GM23338 (cell line): ENCODE data around the gene WWOX. TPM values are rescaled to one million over a fixed set of nuclear protein-coding genes. Genes with fewer than 3 reads are reported as not detected.

Experiments used
- ATAC-seq: fragments of 200-7000 bp; cut with Tn5 transposase; 3 replicates; pipeline ENCODE4 v1.9.1; 2020
- DNase-seq: peaks from one replicate; pipeline ENCODE4 v3.0.0-alpha.2; 2015; ENCODE audit warnings: low spot score
- H2AFZ ChIP-seq: fragments of 200-600 bp; sonication (generic); 2 replicates; pipeline ENCODE4 v1.8.0; 2016; ENCODE audit warnings: antibody characterized with exemption, mild to moderate bottlenecking, moderate library complexity
- H3F3A ChIP-seq: fragments of 200-600 bp; sonication (generic); replicated peaks from 2 replicates; pipeline ENCODE4 v1.8.0; 2017; ENCODE audit warnings: antibody characterized with exemption, mixed run types, low read depth
- H3K27ac ChIP-seq: fragments of 200-600 bp; sonication (generic); 2 replicates; pipeline ENCODE4 v1.6.1; 2016; ENCODE audit warnings: low read depth
- H3K27me3 ChIP-seq: fragments of 200-600 bp; sonication (generic); 2 replicates; pipeline ENCODE4 v1.8.0; 2016; ENCODE audit warnings: mild to moderate bottlenecking, mixed run types, moderate library complexity; ENCODE audit not compliant: insufficient read depth
- H3K36me3 ChIP-seq: fragments of 200-600 bp; sonication (generic); 2 replicates; pipeline ENCODE4 v1.8.0; 2016; ENCODE audit warnings: mild to moderate bottlenecking; ENCODE audit not compliant: insufficient read depth
- H3K4me1 ChIP-seq: fragments of 200-600 bp; sonication (generic); 2 replicates; pipeline ENCODE4 v1.8.0; 2016; ENCODE audit warnings: mild to moderate bottlenecking, moderate library complexity; ENCODE audit not compliant: insufficient read depth
- H3K4me2 ChIP-seq: fragments of 200-600 bp; sonication (generic); 2 replicates; pipeline ENCODE4 v1.7.1; 2017; ENCODE audit warnings: mixed run types
- H3K4me3 ChIP-seq: fragments of 200-600 bp; sonication (generic); 2 replicates; pipeline ENCODE4 v1.6.1; 2016; ENCODE audit warnings: mixed run types
- H3K79me2 ChIP-seq: fragments of 200-600 bp; sonication (generic); replicated peaks from 2 replicates; pipeline ENCODE4 v1.8.0; 2017; ENCODE audit warnings: mild to moderate bottlenecking; ENCODE audit not compliant: insufficient read depth
- H3K9me2 ChIP-seq: fragments of 200-600 bp; sonication (generic); 2 replicates; pipeline ENCODE4 v1.8.0; 2017; ENCODE audit not compliant: insufficient read depth
- H4K20me1 ChIP-seq: fragments of 200-600 bp; sonication (generic); replicated peaks from 2 replicates; pipeline ENCODE4 v1.8.0; 2017; ENCODE audit warnings: mild to moderate bottlenecking; ENCODE audit not compliant: insufficient read depth
- H3K27ac Mint-ChIP-seq: 2 replicates; pipeline ENCODE4 v1.8.0; 2020; ENCODE audit warnings: inconsistent platforms, mild to moderate bottlenecking, moderate library complexity, mixed read lengths
- H3K27me3 Mint-ChIP-seq: 3 replicates; pipeline ENCODE4 v1.8.0; 2022; ENCODE audit warnings: low read depth, mild to moderate bottlenecking, moderate library complexity, mixed read lengths, inconsistent platforms; ENCODE audit not compliant: insufficient read depth, poor library complexity
- H3K36me3 Mint-ChIP-seq: 3 replicates; pipeline ENCODE4 v1.8.0; 2021; ENCODE audit warnings: low read depth, mild to moderate bottlenecking, inconsistent platforms, moderate library complexity, mixed read lengths
- H3K4me1 Mint-ChIP-seq: 3 replicates; pipeline ENCODE4 v1.8.0; 2020; ENCODE audit warnings: mild to moderate bottlenecking, inconsistent platforms, mixed read lengths
- H3K4me3 Mint-ChIP-seq: 3 replicates; pipeline ENCODE4 v1.8.0; 2021; ENCODE audit warnings: moderate library complexity, mild to moderate bottlenecking, inconsistent platforms, mixed read lengths
- H3K9me3 Mint-ChIP-seq: 3 replicates; pipeline ENCODE4 v1.8.0; 2020; ENCODE audit warnings: moderate library complexity, mild to moderate bottlenecking, inconsistent platforms, mixed read lengths
- CREB1 ChIP-seq: fragments of 250-450 bp; sonication (Bioruptor Pico); IDR thresholded peaks from 2 replicates; pipeline ENCODE4 v1.5.0; 2020; ENCODE audit warnings: low read depth, mild to moderate bottlenecking, moderate library complexity
- ETS1 ChIP-seq: IDR thresholded peaks from 2 replicates; pipeline ENCODE4 v1.6.1; 2016; ENCODE audit warnings: antibody characterized with exemption
- EZH2 ChIP-seq: fragments of 200-600 bp; sonication (generic); IDR thresholded peaks from one replicate; pipeline ENCODE4 v1.8.0; 2017; ENCODE audit warnings: antibody characterized with exemption, mild to moderate bottlenecking, low read depth; ENCODE audit not compliant: unreplicated experiment
- EZH2phosphoT487 ChIP-seq: fragments of 200-600 bp; sonication (generic); IDR thresholded peaks from one replicate; pipeline ENCODE4 v1.8.1; 2018; ENCODE audit warnings: antibody characterized with exemption; ENCODE audit not compliant: unreplicated experiment
- JUNB ChIP-seq: IDR thresholded peaks from one replicate; pipeline ENCODE4 v1.6.1; 2016; ENCODE audit warnings: antibody characterized with exemption; ENCODE audit not compliant: unreplicated experiment
- NANOG ChIP-seq: IDR thresholded peaks from 2 replicates; pipeline ENCODE4 v1.6.1; 2016; ENCODE audit warnings: antibody characterized with exemption, borderline replicate concordance
- POLR2AphosphoS5 ChIP-seq: IDR thresholded peaks from 2 replicates; pipeline ENCODE4 v1.6.1; 2016; ENCODE audit warnings: antibody characterized with exemption, low read depth
- STAT1 ChIP-seq: IDR thresholded peaks from one replicate; pipeline ENCODE4 v1.6.1; 2016; ENCODE audit warnings: antibody characterized with exemption; ENCODE audit not compliant: unreplicated experiment
- ZNF114 ChIP-seq: fragments of 250-450 bp; sonication (Bioruptor Pico); IDR thresholded peaks from 2 replicates; pipeline ENCODE4 v1.5.0; 2020; ENCODE audit warnings: mild to moderate bottlenecking, moderate library complexity
- ZNF331 ChIP-seq: fragments of 250-450 bp; sonication (Bioruptor Pico); IDR thresholded peaks from 2 replicates; pipeline ENCODE4 v1.5.0; 2020; ENCODE audit warnings: low read depth, mild to moderate bottlenecking, moderate library complexity
- ZNF462 ChIP-seq: fragments of 250-450 bp; sonication (Bioruptor Pico); IDR thresholded peaks from 2 replicates; pipeline ENCODE4 v1.5.0; 2020; ENCODE audit warnings: mild to moderate bottlenecking, moderate library complexity
- polyA plus RNA-seq: library from polyadenylated mRNA; unstranded; fragments of >200 nt; fragmentation: Nextera tagmentation; extraction: Ambion mirVana; gene quantifications from 2 replicates; pipeline ENCODE4 v1.2.1, GENCODE V29; 2016
- total RNA-seq: library from RNA; depleted of rRNA; stranded (reverse); fragments of >200 nt; shearing (Covaris generic); gene quantifications from 2 replicates; pipeline ENCODE4 v1.2.3, GENCODE V29; 2014

WWOX gene
- total and polyA plus RNA-seq, 2 experiments from 2014 or later, result 10.0 to 19.3 TPM

GRCh38 chr16:78877114-78877655 lies 777.7 kb downstream of the WWOX start:
- no peaks in the 10 kb centered on the region for H3K27me3 Mint-ChIP-seq
- Histone ChIP-seq H2AFZ (0 out of 2 replicates have a peak overlapping the region, but pooled peaks have one; percentile 6), H3F3A (no peaks in the 10 kb centered on the region), H3K9me2 (peaks cover 7% of the 10 kb centered on the region; the same call in 1 of the 2 replicates), H4K20me1 (no peaks in the 10 kb centered on the region), H3K36me3 (no peaks in the 10 kb centered on the region), H3K27me3 (no peaks in the 10 kb centered on the region), H3K4me1 (peaks cover 22% of the 10 kb centered on the region), H3K4me2 (peak overlapping the region; percentile 45; the same call in 1 of the 2 replicates), H3K27ac (no peak overlapping the region), H3K79me2 (no peaks in the 10 kb centered on the region), H3K4me3 (no peak overlapping the region)
- no peak overlapping the region for H3K27ac Mint-ChIP-seq
- ATAC-seq (peak; percentile 75), DNase-seq (no peak)
- H3K36me3 Mint-ChIP-seq, result no peaks in the 10 kb centered on the region; the same call in 2 of the 3 replicates
- TF ChIP-seq ZNF462 (CRISPR knock-in tag) (peak; percentile 67; the same call in 1 of the 2 replicates), JUNB (no peak)
- peaks cover 33% of the 10 kb centered on the region for H3K4me1 Mint-ChIP-seq
- H3K4me3 Mint-ChIP-seq, result no peak overlapping the region
- no peaks in the 10 kb centered on the region for H3K9me3 Mint-ChIP-seq

- Histone ChIP-seq H3K9me2 (peaks cover 7% of the 10 kb centered on the region; the same call in 1 of the 2 replicates), H3K4me2 (no peak overlapping the region), H3K36me3 (no peaks in the 10 kb centered on the region), H2AFZ (no peak overlapping the region), H3K4me1 (peaks cover 22% of the 10 kb centered on the region), H3K27me3 (no peaks in the 10 kb centered on the region), H3K27ac (no peak overlapping the region), H3K4me3 (no peak overlapping the region), H4K20me1 (no peaks in the 10 kb centered on the region), H3F3A (no peaks in the 10 kb centered on the region), H3K79me2 (no peaks in the 10 kb centered on the region)
- DNase-seq (no peak), ATAC-seq (no peak)
- Mint-ChIP-seq H3K36me3 (no peaks in the 10 kb centered on the region; the same call in 2 of the 3 replicates), H3K27me3 (no peaks in the 10 kb centered on the region), H3K4me1 (peaks cover 33% of the 10 kb centered on the region), H3K27ac (no peak overlapping the region; the same call in 1 of the 2 replicates), H3K9me3 (no peaks in the 10 kb centered on the region), H3K4me3 (no peak overlapping the region)
- no peak for TF ChIP-seq JUNB
- TF ChIP-seq ZNF331, result no peak
- no peak for TF ChIP-seq POLR2AphosphoS5
- no peak for TF ChIP-seq ZNF114
- TF ChIP-seq CREB1 (CRISPR knock-in tag), result no peak
- TF ChIP-seq EZH2phosphoT487, result no peak
- no peak for TF ChIP-seq ETS1
- TF ChIP-seq EZH2, result no peak
- TF ChIP-seq NANOG, result no peak
- no peak for TF ChIP-seq STAT1
These were observed 779.1 kb downstream of the WWOX start for GRCh38 chr16:78878570-78878969.
